Sigmoid colon (tissue), 7 donors: Measurements from ENCODE around the gene ITPRIPL1. TPM values are rescaled to one million over a fixed set of nuclear protein-coding genes. Genes with fewer than 3 reads are reported as not detected.

ENCODE experiments used
- DNase-seq: peaks from one replicate; pipeline ENCODE4 v3.0.0-alpha.2; 2019
- H3K27ac ChIP-seq, 4 donors: fragments of 200-600 bp; sonication (generic); one replicate each; pipeline ENCODE4 v1.5.1; 2016 to 2019; ENCODE audit warnings: mild to moderate bottlenecking in 1 of 4
- H3K27me3 ChIP-seq, 3 donors: fragments of 200-600 bp; sonication (generic); one replicate each; pipeline ENCODE4 v1.5.1; 2019; ENCODE audit warnings: mild to moderate bottlenecking in 1 of 3
- H3K36me3 ChIP-seq, 4 donors: fragments of 200-600 bp; sonication (generic); one replicate each; pipeline ENCODE4 v1.5.1; 2016 to 2019
- H3K4me1 ChIP-seq, 4 donors: fragments of 200-600 bp; sonication (generic); one replicate each; pipeline ENCODE4 v1.5.1; 2017 to 2019
- H3K4me3 ChIP-seq, 4 donors: fragments of 200-600 bp; sonication (generic); one replicate each; pipeline ENCODE4 v1.5.1; 2017 to 2019; ENCODE audit warnings: mild to moderate bottlenecking in 2 of 4, moderate library complexity in 1 of 4
- H3K9me3 ChIP-seq, 4 donors: fragments of 200-600 bp in 3 of 4; sonication (generic) in 3 of 4; one replicate each; pipeline versions ENCODE4 v1.5.1 to v1.6.1; 2013 to 2019
- CTCF ChIP-seq, 4 experiments: fragments of 450-650 bp in 3 of 4; fragments of 200-600 bp in 1 of 4; IDR thresholded peaks; one replicate each; pipeline ENCODE4 v1.5.1; 2016 to 2019; ENCODE audit warnings: antibody characterized with exemption in 4 of 4, mild to moderate bottlenecking in 3 of 4, moderate library complexity in 2 of 4
- EP300 ChIP-seq, 4 donors: sonication (generic); formaldehyde crosslinking; IDR thresholded peaks; one replicate each; pipeline ENCODE4 v1.6.1; 2017; ENCODE audit warnings: antibody characterized with exemption in 4 of 4
- POLR2A ChIP-seq, 2 donors: fragments of 450-650 bp; IDR thresholded peaks; one replicate each; pipeline ENCODE4 v1.6.1; 2016; ENCODE audit warnings: antibody characterized with exemption in 2 of 2, mild to moderate bottlenecking in 2 of 2, moderate library complexity in 2 of 2
- POLR2AphosphoS5 ChIP-seq, 4 donors: sonication (generic); formaldehyde crosslinking; IDR thresholded peaks; one replicate each; pipeline ENCODE4 v1.6.1; 2017; ENCODE audit warnings: antibody characterized with exemption in 4 of 4
- WGBS, 2 donors: extraction: QIAGEN DNeasy Blood & Tissue Kit; methylation state at CpG; one replicate each; pipeline ENCODE4 v1.1.7; 2013; 5-methylcytosine and 5-hydroxymethylcytosine counted together
- intact Hi-C: fragments of 100-400 bp; cut with DNase I; formaldehyde crosslinking; loops from one replicate; pipeline ENCODE4 v1.15.1; 2023
- polyA plus RNA-seq, 3 donors: library from polyadenylated mRNA; stranded (reverse); fragments of 200-250 nt; gene quantifications; one replicate each; pipeline ENCODE4 v1.2.3, GENCODE V29; 2013
- total RNA-seq, 4 donors: library from RNA; depleted of rRNA; stranded (reverse); fragments of >200 nt; gene quantifications; one replicate each; pipeline ENCODE4 v1.1.0, GENCODE V29; 2016
- donor health status: healthy with polysubstance abuse.
- donor health status: Bipolar disorder and iron deficiency.
- donor health status: healthy.

Gene ITPRIPL1
- total and polyA plus RNA-seq, 7 donors, result 0.23 to 2.0 (median 0.83) TPM; not detected in 2

- no peak overlapping the region for H3K4me3 ChIP-seq
- no peak overlapping the region for H3K27ac ChIP-seq
- TF ChIP-seq EP300 (IDR thresholded peaks at IDR 0.05) (no peak), CTCF (IDR thresholded peaks at IDR 0.05) (no peak), POLR2A (IDR thresholded peaks at IDR 0.05) (no peak), POLR2AphosphoS5 (IDR thresholded peaks at IDR 0.05) (no peak)
- 13 to 52% methylated on average over 2 of the region's 2 CpGs for WGBS, 2 donors
- peaks cover 0 to 5% (median under 1%) of the 10 kb centered on the region in 4 donors for H3K9me3 ChIP-seq
- intact Hi-C loops, result no loop called here
- H3K36me3 ChIP-seq, result no peaks in the 10 kb centered on the region
- no peaks in the 10 kb centered on the region for H3K27me3 ChIP-seq
- DNase-seq, result no peak
- H3K4me1 ChIP-seq, result no peaks in the 10 kb centered on the region
Observed at GRCh38 chr2:96374211-96374951, 49.3 kb downstream of the ITPRIPL1 start.

Other genes with a start within 250 kb of the ITPRIPL1 start
- 1 to 10 TPM in 2 of 4 donors, under 1 TPM in 2; 0.49 to 1.4 (median 0.83) TPM for gene ADRA2B, start 208.7 kb upstream of the ITPRIPL1 start, total RNA-seq
- gene ADRA2B, start 208.7 kb upstream of the ITPRIPL1 start, polyA plus RNA-seq, result under 1 TPM in 2 of 3 donors, not detected in 1; under 0.01 to 0.54 TPM
- gene ASTL, start 186.8 kb upstream of the ITPRIPL1 start, total RNA-seq, result not detected
- under 1 TPM in 1 of 3 donors, not detected in 2; 0.36 TPM for gene ASTL, start 186.8 kb upstream of the ITPRIPL1 start, polyA plus RNA-seq
- gene DUSP2, start 179.9 kb upstream of the ITPRIPL1 start, total RNA-seq, result 1 to 10 TPM in 3 of 4 donors, not detected in 1; 2.5 to 6.7 (median 3.0) TPM
- 10 to 100 TPM in 1 of 3 donors, 1 to 10 TPM in 2; 1.2 to 17.4 (median 1.2) TPM for gene DUSP2, start 179.9 kb upstream of the ITPRIPL1 start, polyA plus RNA-seq
- 10 to 100 TPM; 50.4 to 88.5 (median 73.1) TPM for gene STARD7, start 116.5 kb upstream of the ITPRIPL1 start, total RNA-seq
- gene STARD7, start 116.5 kb upstream of the ITPRIPL1 start, polyA plus RNA-seq, result 10 to 100 TPM; 39.6 to 74.6 (median 40.5) TPM
- gene TMEM127, start 59.3 kb upstream of the ITPRIPL1 start, total RNA-seq, result 10 to 100 TPM; 24.6 to 30.5 (median 27.9) TPM
- 10 to 100 TPM; 10.8 to 40.1 (median 12.5) TPM for gene TMEM127, start 59.3 kb upstream of the ITPRIPL1 start, polyA plus RNA-seq
- 100 to 1,000 TPM in 2 of 4 donors, 10 to 100 TPM in 2; 77.4 to 110 (median 95.2) TPM for gene CIAO1, start 59.1 kb upstream of the ITPRIPL1 start, total RNA-seq
- gene CIAO1, start 59.1 kb upstream of the ITPRIPL1 start, polyA plus RNA-seq, result 10 to 100 TPM; 45.6 to 55.0 (median 51.1) TPM
- gene SNRNP200, start 19.8 kb upstream of the ITPRIPL1 start, total RNA-seq, result 10 to 100 TPM; 69.4 to 86.1 (median 79.2) TPM
- gene SNRNP200, start 19.8 kb upstream of the ITPRIPL1 start, polyA plus RNA-seq, result 10 to 100 TPM; 26.8 to 86.5 (median 31.8) TPM
- gene NCAPH, start 10.4 kb downstream of the ITPRIPL1 start, total RNA-seq, result 1 to 10 TPM in 1 of 4 donors, under 1 TPM in 2, not detected in 1; 0.33 to 2.4 (median 0.83) TPM
- gene NCAPH, start 10.4 kb downstream of the ITPRIPL1 start, polyA plus RNA-seq, result 10 to 100 TPM in 1 of 3 donors, 1 to 10 TPM in 2; 2.4 to 17.4 (median 5.5) TPM
- gene NEURL3, start 180.0 kb downstream of the ITPRIPL1 start, total RNA-seq, result under 1 TPM in 1 of 4 donors, not detected in 3; 0.36 TPM
- gene NEURL3, start 180.0 kb downstream of the ITPRIPL1 start, polyA plus RNA-seq, result 1 to 10 TPM; 3.5 to 6.4 (median 3.6) TPM
- 100 to 1,000 TPM in 1 of 4 donors, 10 to 100 TPM in 3; 14.3 to 179 (median 30.4) TPM for gene ARID5A, start 211.4 kb downstream of the ITPRIPL1 start, total RNA-seq
- gene ARID5A, start 211.4 kb downstream of the ITPRIPL1 start, polyA plus RNA-seq, result 10 to 100 TPM in 1 of 3 donors, 1 to 10 TPM in 2; 7.8 to 29.0 (median 9.5) TPM